Left lung (tissue), 10 donors: ENCODE results near the gene SERPINA1. TPM values are rescaled to one million over a fixed set of nuclear protein-coding genes. Genes with fewer than 3 reads are reported as not detected.
A peak's percentile ranks its signal among the peaks of the same experiment; 100 is the strongest.

Source experiments
- ATAC-seq: fragments of 200-7000 bp; cut with Tn5 transposase; one replicate; pipeline ENCODE4 v1.9.1; 2020; ENCODE audit warnings: moderate library complexity
- DNase-seq, 4 donors: peaks; one replicate each; pipeline ENCODE4 v3.0.0-alpha.2; 2013 to 2020
- H3K27ac ChIP-seq, 2 donors: fragments of 200-600 bp; sonication (generic) in 1 of 2; one replicate each; pipeline versions ENCODE4 v1.5.0 to v1.8.0; 2020 to 2021
- H3K27me3 ChIP-seq, 2 donors: fragments of 200-600 bp; sonication (generic) in 1 of 2; one replicate each; pipeline versions ENCODE4 v1.5.0 to v1.8.0; 2020 to 2021
- H3K36me3 ChIP-seq, 2 donors: fragments of 200-600 bp; sonication (generic) in 1 of 2; one replicate each; pipeline versions ENCODE4 v1.5.0 to v1.8.0; 2020 to 2021
- H3K4me1 ChIP-seq, 2 donors: fragments of 200-600 bp; one replicate each; pipeline ENCODE4 v1.8.0; 2021
- H3K4me3 ChIP-seq, 2 donors: fragments of 200-600 bp; sonication (generic) in 1 of 2; one replicate each; pipeline versions ENCODE4 v1.5.0 to v1.8.0; 2020 to 2021; ENCODE audit warnings: mild to moderate bottlenecking in 1 of 2
- H3K9me3 ChIP-seq, 2 donors: fragments of 200-600 bp; sonication (generic) in 1 of 2; one replicate each; pipeline versions ENCODE4 v1.5.0 to v1.8.0; 2020 to 2021
- intact Hi-C, 2 donors: fragments of 100-400 bp; cut with DNase I; formaldehyde crosslinking; loops; one replicate each; pipeline versions ENCODE4 v1.11.2 to v1.14.2; 2022
- polyA plus RNA-seq, 6 donors: library from polyadenylated mRNA; unstranded; fragments of 120-200 nt; gene quantifications; one replicate each; pipeline ENCODE4 v1.2.1, GENCODE V29; 2013; ENCODE audit not compliant: insufficient read length in 6 of 6
- total RNA-seq, 2 donors: library from RNA; stranded (reverse); fragmentation: NEBNext Ultra II Directional; extraction: Animal tissue kit (Norgen Biotek cat#: 25700); gene quantifications; one replicate each; pipeline ENCODE4 v1.2.1, GENCODE V29; 2021
- TF ChIP-seq, protein P1 (sequence below), 2 donors: fragments of 200-600 bp; sonication (generic) in 1 of 2; IDR thresholded peaks; one replicate each; pipeline versions ENCODE4 v1.5.0 to v1.8.0; 2021; ENCODE audit warnings: antibody characterized with exemption in 2 of 2
- donor health status: DM: no; HTN: yes; CAD: no.
- donor health status: DM: no; HTN: no; CAD: no.

The SERPINA1 gene
- total and polyA plus RNA-seq, 8 donors: 5.1 to 1,514 (median 8.5) TPM

DNA sequence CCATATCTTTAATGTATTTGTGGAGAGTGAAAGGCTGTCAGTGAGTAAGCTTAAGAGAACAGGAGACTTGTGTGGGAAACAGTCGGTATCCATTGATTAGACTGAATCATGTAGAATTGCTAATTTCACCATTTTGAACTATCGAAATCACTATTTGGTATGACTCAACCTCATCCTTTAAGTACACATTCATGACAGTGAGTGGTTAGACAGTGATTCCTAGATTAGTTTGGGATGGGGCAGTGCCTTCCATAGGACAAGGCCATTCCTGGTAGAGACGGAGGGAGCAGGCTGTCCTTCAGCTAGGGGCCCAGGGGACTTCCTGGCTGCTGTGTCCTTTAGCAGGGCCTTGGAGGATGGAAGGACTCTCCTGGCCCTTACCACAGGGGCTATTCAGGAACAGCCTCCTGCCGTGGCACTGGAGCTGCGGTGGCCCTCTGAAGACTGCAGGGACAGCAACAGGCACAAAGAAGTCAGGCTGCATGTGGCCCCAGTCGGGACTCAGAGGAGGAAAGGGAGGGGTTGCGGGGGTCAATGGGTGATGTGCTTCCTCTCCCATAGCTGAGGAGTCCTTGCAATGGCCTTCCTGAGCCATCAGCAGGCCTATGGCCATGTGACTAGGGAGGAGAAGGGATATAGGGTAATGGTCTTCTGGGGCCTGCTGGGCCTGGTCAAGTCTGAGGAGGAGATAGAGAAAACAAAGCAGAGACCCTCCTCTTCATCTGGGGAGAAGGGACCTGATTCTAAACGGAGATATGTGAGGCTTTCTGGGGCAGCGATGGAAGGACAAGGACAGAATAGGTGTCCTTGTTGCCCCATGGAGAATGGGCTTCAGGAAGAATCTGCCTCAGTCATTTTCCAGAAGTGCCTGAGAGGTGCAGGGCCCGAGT lies 11.2 kb downstream of the SERPINA1 start:
- peaks cover 0 to 21% of the 10 kb centered on the region in 2 donors for H3K4me1 ChIP-seq
- intact Hi-C loops: no loop called here
- ATAC-seq (no peak), DNase-seq (no peak)
- H3K4me3 ChIP-seq: no peak overlapping the region
- H3K9me3 ChIP-seq: no peaks in the 10 kb centered on the region
- peaks cover 0 to 58% of the 10 kb centered on the region in 2 donors for H3K36me3 ChIP-seq
- H3K27ac ChIP-seq: no peak overlapping the region
- H3K27me3 ChIP-seq: no peaks in the 10 kb centered on the region
- TF ChIP-seq, protein P1, sequence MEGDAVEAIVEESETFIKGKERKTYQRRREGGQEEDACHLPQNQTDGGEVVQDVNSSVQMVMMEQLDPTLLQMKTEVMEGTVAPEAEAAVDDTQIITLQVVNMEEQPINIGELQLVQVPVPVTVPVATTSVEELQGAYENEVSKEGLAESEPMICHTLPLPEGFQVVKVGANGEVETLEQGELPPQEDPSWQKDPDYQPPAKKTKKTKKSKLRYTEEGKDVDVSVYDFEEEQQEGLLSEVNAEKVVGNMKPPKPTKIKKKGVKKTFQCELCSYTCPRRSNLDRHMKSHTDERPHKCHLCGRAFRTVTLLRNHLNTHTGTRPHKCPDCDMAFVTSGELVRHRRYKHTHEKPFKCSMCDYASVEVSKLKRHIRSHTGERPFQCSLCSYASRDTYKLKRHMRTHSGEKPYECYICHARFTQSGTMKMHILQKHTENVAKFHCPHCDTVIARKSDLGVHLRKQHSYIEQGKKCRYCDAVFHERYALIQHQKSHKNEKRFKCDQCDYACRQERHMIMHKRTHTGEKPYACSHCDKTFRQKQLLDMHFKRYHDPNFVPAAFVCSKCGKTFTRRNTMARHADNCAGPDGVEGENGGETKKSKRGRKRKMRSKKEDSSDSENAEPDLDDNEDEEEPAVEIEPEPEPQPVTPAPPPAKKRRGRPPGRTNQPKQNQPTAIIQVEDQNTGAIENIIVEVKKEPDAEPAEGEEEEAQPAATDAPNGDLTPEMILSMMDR (IDR thresholded peaks at IDR 0.05): no peak

DNA sequence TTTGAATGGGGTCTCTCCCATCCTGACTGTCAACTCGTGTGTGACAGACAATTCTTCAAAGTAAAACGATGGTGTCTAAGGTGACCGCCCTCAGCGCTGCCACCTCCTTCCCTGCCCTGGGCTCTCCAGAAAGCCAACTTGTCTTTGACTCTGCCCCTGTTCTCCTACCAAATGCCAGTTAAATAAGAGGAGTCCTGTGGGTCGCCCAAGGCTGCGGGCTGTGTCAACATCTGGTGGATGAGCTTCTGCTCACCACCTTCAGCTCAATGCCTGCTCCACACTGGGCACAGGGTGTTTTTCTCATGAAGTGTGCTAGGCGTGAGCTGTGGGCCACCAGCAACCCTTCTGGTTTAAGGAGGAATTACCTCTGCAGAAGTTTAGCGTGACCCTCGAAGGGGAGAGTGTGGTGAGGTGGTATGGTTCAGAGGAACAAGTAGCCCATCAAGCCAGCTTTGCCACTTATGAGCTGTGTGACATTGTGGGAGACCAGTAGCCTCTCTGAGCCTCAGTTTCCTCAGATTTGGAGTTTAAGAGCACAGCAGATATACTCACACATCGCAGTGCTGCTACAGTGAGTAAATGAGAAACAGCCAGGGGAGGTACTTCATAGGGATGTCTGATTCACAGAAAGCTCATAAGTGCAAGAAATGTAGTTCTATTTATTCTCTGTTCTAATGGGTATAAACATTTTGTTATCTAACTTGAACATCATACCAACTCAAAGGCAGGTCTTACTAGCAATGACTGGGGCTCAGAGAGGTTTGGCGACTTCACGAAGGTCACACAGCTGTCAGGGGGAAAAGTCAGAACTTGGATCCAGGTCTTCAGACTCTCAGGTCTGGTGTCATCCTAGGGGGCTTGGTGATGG lies 12.1 kb downstream of the SERPINA1 start:
- peaks cover 0 to 49% of the 10 kb centered on the region in 2 donors for H3K36me3 ChIP-seq
- no peaks in the 10 kb centered on the region for H3K9me3 ChIP-seq
- H3K4me3 ChIP-seq: no peak overlapping the region
- peak in 1 of 4 donors; percentile 10 for DNase-seq
- no peak for ATAC-seq
- peaks cover 0 to 12% of the 10 kb centered on the region in 2 donors for H3K4me1 ChIP-seq
- TF ChIP-seq, protein P1 (IDR thresholded peaks at IDR 0.05): no peak
- H3K27ac ChIP-seq: no peak overlapping the region
- no peaks in the 10 kb centered on the region for H3K27me3 ChIP-seq
- intact Hi-C loops: no loop called here

DNA sequence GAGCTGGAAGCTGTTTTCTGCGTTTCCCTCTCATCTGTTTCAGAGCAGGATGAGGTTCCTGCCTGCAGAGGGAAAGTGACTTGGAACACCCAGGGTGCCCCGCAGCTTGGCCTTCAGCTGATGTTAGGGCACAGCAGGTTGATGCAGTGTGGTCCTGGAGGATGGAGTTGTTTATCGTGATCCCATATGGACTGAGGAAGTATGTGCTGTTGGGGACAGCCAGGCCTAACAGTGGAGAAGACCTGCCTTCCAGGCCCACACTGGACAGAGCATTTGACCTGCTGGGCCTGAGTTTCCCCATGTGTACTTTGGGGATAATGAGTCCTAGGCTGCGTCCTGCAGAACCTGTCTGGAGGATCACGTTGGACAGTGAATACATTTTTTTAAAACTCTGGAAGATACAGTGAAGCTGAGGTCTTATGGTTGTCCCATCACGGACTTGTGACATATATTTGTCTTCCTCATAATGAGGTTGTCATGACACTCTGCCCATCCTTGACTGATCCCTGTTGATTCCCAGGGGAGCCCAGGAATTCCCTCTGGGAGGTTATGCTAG lies 12.8 kb downstream of the SERPINA1 start:
- intact Hi-C loops: no loop called here
- H3K4me3 ChIP-seq: no peak overlapping the region

DNA sequence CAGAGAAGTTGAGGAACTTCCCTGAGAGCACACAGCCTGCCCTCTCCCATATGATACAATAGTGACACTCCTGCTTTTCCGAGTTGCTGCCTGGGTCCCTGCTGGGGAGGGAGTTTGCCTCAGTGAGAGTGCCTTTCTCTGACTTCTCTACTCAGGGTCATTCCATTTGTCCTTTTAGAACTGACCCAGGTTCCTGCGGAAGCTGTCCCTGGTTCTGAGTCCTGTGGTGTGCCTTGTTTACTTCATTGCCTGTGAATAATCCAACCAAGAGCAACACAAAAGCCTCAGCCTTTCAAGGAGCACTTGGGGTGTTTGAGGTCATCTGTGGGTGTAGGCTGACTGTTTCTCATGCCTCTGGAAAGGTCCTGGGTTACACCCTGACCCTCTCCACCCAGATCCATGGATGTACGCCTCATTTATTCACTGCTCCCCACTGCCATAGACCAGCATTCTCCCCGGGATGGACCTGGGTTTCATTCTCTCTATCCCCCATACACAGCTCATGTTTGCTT lies 13.6 kb downstream of the SERPINA1 start:
- intact Hi-C loops: no loop called here
- ATAC-seq: no peak

More for the DNA sequence above, 12.8 kb downstream of the SERPINA1 start:
- no peak overlapping the region for H3K27ac ChIP-seq
- H3K4me1 ChIP-seq: peaks cover 0 to 9% of the 10 kb centered on the region in 2 donors
- no peaks in the 10 kb centered on the region for H3K9me3 ChIP-seq
- peaks cover 0 to 42% of the 10 kb centered on the region in 2 donors for H3K36me3 ChIP-seq
- ATAC-seq (no peak), DNase-seq (peak in 1 of 4 donors; percentile 19)
- TF ChIP-seq, protein P1 (IDR thresholded peaks at IDR 0.05): no peak
- H3K27me3 ChIP-seq: no peaks in the 10 kb centered on the region

More for the DNA sequence above, 13.6 kb downstream of the SERPINA1 start:
- Histone ChIP-seq H3K9me3 (no peaks in the 10 kb centered on the region), H3K4me1 (peaks cover 0 to 9% of the 10 kb centered on the region in 2 donors), H3K27ac (peak overlapping the region in 1 of 2 donors; percentile 23), H3K27me3 (no peaks in the 10 kb centered on the region), H3K36me3 (peaks cover 0 to 34% of the 10 kb centered on the region in 2 donors), H3K4me3 (no peak overlapping the region)
- TF ChIP-seq, protein P1 (IDR thresholded peaks at IDR 0.05): no peak
- DNase-seq: no peak
